Neural progenitor cell (in vitro differentiated cells): ENCODE measurements around the gene COMMD7.

Experiments used
- CTCF ChIP-seq: fragments of 200-600 bp; sonication (generic); IDR thresholded peaks from 2 replicates; pipeline ENCODE4 v1.5.1; 2017; ENCODE audit warnings: antibody characterized with exemption, mild to moderate bottlenecking
- EZH2phosphoT487 ChIP-seq: fragments of 200-600 bp; sonication (generic); IDR thresholded peaks from 2 replicates; pipeline ENCODE4 v1.6.1; 2017; ENCODE audit warnings: antibody characterized with exemption

- TF ChIP-seq CTCF (no peak), EZH2phosphoT487 (no peak)
Observed at GRCh38 chr20:32680544-32681174, 62.6 kb downstream of the COMMD7 start.
